ENCODE data around the gene HTT.

The HTT gene

GRCh38 chr4:3174371-3175338 lies 100.2 kb downstream of the HTT start:
- no peak for DNase-seq (ENCODE audit: low read depth)

GRCh38 chr4:3176367-3177229 lies 102.1 kb downstream of the HTT start:
- DNase-seq (ENCODE audit: low read depth), result no peak

GRCh38 chr4:3177426-3177825 lies 102.9 kb downstream of the HTT start:
- no peak for DNase-seq (ENCODE audit: low read depth)

DNA sequence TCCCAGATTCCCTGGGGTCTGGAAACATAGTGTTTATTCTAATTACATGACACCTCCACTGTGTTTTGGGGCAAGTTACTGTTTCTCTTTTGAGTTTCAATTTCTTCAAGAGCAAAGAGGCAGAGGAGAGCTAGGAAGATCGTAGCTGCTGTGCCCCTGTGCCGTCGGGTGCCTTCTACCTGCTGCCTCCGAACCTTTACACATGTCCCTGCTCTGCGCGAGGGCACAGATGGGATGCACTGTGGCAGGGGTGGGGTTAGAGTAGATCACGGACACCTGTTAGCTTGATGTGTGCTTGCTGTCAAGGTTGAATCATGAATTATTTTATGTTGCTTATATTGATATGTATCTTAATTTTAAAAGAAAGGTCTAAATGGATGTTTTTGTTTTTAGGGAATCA lies 103.4 kb downstream of the HTT start:
- DNase-seq (ENCODE audit: low read depth), result no peak

GRCh38 chr4:3178351-3178750 lies 103.9 kb downstream of the HTT start:
- no peak for DNase-seq (ENCODE audit: low read depth)

GRCh38 chr4:3179126-3179706 lies 104.7 kb downstream of the HTT start:
- DNase-seq (ENCODE audit: low read depth), result no peak

DNA sequence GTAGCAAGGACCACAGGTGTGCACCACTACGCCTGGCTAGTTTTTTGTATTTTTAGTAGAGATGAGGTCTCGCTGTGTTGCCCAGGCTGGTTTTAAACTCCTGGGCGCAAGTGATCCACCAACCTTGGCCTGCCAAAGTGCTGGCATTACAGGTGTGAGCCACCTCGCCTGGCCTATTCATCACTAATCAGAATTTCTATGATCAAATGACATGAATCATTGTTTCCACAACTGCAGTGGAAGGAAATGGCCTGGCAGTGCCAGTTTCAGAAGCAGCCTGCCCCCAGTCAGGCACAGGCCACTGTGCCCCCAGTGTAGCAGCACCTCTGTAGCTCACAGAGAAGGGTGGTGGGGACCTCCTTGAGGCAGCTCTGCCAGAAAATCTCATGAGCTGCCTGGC lies 108.5 kb downstream of the HTT start:
- no peak for DNase-seq (ENCODE audit: low read depth)

DNA sequence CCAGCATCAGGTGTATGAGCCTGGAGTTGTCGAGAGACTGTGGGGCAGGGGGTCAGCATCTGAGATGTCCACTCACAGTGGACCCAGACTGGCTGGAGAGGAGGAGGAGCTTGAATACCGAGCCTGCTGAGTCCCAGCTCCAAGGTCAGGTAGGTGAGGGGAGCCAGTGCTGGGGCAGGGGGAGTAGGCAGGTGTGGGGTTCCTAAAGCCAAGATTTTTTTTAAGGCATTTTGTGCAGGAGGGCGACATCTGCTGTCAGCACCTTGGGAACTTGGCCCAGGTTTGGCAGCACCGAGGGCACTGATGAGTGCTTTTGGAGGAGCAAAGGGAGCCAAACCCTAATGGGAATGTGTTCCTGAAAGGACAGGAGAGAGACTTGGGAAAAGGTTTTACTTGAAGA lies 110.2 kb downstream of the HTT start:
- no peak for DNase-seq (ENCODE audit: low read depth)

DNA sequence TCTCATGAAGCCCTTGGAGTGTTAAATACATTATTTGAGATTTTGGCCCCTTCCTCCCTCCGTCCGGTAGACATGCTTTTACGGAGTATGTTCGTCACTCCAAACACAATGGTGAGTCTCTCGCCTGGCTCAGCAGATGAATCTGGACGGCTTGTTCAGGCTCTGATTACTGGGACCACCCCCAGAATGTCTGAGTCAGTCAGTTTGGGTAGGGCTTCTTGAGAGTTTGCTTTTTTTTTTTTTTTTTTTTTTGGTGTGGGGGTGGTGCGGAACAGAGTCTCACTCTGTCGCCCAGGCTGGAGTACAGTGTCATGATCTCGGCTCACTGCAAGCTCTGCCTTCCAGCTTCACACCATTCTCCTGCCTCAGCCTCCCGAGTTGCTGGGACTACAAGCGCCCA lies 112.1 kb downstream of the HTT start:
- no peak for DNase-seq (ENCODE audit: low read depth)

GRCh38 chr4:3188118-3188517 lies 113.6 kb downstream of the HTT start:
- no peak for DNase-seq (ENCODE audit: low read depth)

- no peak for DNase-seq (ENCODE audit: low read depth)
These were observed 115.0 kb downstream of the HTT start for GRCh38 chr4:3189459-3189858.

DNA sequence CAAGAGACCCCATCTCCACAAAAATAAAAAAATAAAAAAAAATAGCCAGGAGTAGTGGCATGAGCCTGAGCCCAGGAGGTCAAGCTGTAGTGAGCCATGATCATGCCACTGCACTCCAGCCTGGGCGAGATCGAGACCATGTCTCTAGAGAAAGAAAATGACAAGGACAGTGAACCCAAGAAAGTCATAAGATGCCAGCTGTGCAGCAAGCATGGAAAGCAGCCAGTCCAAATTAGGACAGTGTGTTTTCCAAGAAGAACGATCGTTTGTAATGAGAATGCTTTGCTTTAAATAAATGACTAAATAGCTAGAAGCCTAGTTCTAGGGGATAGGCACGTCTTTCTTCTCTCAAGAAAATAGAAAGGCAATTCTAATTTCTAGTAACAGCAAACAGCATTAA lies 116.1 kb downstream of the HTT start:
- no peak for DNase-seq (ENCODE audit: low read depth)

GRCh38 chr4:3192188-3192587 lies 117.7 kb downstream of the HTT start:
- no peak for DNase-seq (ENCODE audit: low read depth)

DNA sequence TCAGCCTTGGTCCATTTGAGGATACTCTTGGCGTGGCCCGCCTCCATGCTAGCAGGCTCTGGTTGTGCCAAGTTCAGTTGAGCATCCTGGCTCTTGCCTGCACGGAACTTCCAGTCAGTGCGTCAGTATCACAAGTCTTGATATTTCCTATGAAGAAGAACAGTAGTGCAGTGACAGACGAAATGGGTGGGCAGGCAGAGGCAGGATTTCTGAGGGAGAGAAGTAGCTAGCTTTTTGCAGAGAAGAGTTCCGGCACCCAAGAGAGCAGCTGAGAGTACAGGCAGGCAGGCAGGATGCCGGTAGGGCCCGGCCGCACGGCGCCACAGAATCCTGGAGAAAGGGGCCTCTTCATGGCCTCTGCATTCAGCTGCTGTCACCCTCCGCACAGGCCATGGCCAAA lies 118.3 kb downstream of the HTT start:
- no peak for DNase-seq (ENCODE audit: low read depth)

- no peak for DNase-seq (ENCODE audit: low read depth)
These were observed 119.2 kb downstream of the HTT start for GRCh38 chr4:3193531-3194203.

GRCh38 chr4:3196670-3197359 lies 122.3 kb downstream of the HTT start:
- DNase-seq (ENCODE audit: low read depth), result no peak

GRCh38 chr4:3197366-3198105 lies 123.1 kb downstream of the HTT start:
- no peak for DNase-seq (ENCODE audit: low read depth)

DNA sequence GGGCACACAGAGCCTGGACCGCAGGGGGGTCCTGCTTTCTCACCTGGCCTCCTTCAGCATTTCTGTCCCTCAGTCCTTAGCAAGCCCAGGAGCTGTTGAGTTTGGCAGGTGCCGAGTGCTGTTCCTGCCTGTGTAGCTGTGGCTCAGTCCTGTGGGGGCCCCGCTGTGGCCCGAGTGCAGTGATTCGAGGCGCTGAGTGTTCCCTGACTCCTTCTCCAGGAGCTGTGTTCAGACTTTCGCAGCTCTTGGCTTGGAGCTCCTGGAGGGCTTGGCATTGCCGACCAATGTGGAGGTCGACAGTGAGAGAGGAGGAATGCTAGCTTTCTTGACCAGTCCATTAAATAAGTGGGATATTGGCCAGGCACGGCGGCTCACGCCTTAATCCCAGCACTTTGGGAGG lies 124.4 kb downstream of the HTT start:
- no peak for DNase-seq (ENCODE audit: low read depth)

- no peak for DNase-seq (ENCODE audit: low read depth)
These were observed 125.4 kb downstream of the HTT start for GRCh38 chr4:3199653-3200422.
